ENCODE measurements around the gene NDUFB3. TPM values are rescaled to one million over a fixed set of nuclear protein-coding genes. Genes with fewer than 3 reads are reported as not detected.

Gene NDUFB3
- total RNA-seq, 1 donor from 2014 or later, result 39.8 TPM

GRCh38 chr2:201128933-201129505 is 57.2 kb downstream of the NDUFB3 start:
- no peak for DNase-seq

DNA sequence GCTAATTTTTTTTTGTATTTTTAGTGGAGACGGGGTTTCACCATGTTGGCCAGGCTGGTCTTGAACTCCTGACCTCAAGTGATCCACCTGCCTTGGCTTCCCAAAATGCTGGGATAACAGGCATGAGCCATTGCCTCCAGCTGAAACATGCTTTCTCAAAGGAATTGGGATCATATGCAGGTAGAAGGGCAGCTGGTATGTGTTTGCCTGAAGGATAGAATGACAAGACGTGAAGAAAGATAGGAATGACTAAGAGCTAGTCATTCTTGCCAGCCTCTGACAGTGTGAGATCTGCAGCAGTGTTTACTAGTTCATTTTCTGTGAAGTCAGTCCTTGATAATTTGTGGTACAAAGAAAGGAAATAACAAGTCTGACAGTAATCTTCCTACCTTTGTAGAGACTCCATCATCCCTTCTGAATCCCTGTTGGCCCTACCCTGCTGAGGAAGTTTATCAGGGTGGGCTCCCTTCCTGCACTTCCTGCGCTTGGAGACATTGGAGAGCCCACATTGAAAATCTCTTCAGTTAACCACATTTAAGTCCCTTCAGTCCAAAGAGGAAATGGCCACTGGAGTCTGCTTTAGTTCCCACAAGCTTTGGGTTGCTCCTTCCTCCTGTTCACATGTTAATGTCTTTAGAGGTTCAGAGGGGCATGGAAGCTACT is 58.9 kb downstream of the NDUFB3 start:
- no peak for DNase-seq

GRCh38 chr2:201132518-201132917 is 60.7 kb downstream of the NDUFB3 start:
- DNase-seq, result no peak

Small RNA genes lying within 50 kb of the gene (small RNA-seq; reads per million reads assigned to genes)
- not detected for gene RNU6-1206P

Other genes starting within 250 kb of the NDUFB3 start
- 244 TPM for gene CLK1, start 207.3 kb upstream of the NDUFB3 start, total RNA-seq
- 47.4 TPM for gene PPIL3, start 182.9 kb upstream of the NDUFB3 start, total RNA-seq
- 34.9 TPM for gene NIF3L1, start 182.6 kb upstream of the NDUFB3 start, total RNA-seq
- 25.6 TPM for gene ORC2, start 108.3 kb upstream of the NDUFB3 start, total RNA-seq
- 54.4 TPM for gene HYCC2, start 330 bp upstream of the NDUFB3 start, total RNA-seq
- 35.1 TPM for gene CFLAR, start 44.2 kb downstream of the NDUFB3 start, total RNA-seq
- gene CASP10, start 111.1 kb downstream of the NDUFB3 start, total RNA-seq, result 2.0 TPM
- 2.2 TPM for gene CASP8, start 188.5 kb downstream of the NDUFB3 start, total RNA-seq

Measured in occipital lobe (tissue), 3 donors.